ENCODE data around the gene LRP1B.

The LRP1B gene

DNA sequence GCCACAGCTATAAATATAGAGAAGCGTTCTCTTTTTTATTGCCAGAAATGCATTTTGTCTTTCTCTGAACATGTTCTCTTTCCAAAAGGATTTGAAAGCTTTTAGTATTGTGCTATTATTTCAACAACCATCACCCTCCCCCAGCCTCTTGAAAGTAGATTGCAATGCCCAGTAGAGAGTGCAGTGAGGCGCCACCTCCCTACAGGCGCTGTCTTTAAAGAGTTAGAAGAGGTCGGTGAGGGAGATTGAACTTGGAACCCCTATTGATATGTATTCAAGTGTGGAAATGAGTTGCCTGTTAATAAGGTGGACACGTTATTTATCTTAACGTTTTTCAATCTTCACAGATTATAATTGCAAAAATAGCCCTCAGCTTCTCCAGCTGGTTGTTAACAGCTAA is 360.3 kb downstream of the LRP1B start:
- Mint-ChIP-seq H3K9me3 (peaks cover 16% of the 10 kb centered on the region), H3K4me1 (no peaks in the 10 kb centered on the region), H3K4me3 (no peak overlapping the region), H3K27ac (no peak overlapping the region), H3K36me3 (no peaks in the 10 kb centered on the region)
- DNase-seq (ENCODE audit: low spot score in 2 of 2) (no peak), ATAC-seq (no peak)

DNA sequence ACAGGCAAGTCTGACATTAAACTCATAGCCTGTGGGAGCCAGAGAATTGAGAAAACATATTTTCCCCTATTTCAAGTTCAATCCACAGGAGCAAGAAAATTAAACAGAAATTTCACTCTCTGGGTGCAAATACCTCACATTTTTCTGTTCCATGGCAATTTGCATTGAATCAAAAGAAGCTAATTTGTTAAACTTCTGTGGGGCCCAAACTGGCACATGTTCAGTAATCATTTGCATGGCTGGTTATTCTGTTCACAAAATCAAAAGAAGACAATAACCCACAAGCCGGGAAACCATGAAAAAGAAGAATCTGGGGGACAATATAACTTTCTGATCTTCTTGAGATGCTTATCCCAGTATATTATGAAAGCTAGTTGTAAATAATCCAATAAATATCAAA is 363.1 kb downstream of the LRP1B start:
- Mint-ChIP-seq H3K36me3 (no peaks in the 10 kb centered on the region), H3K4me3 (no peak overlapping the region), H3K4me1 (no peaks in the 10 kb centered on the region), H3K27ac (no peak overlapping the region), H3K9me3 (peaks cover 11% of the 10 kb centered on the region)
- ATAC-seq (no peak), DNase-seq (ENCODE audit: low spot score in 2 of 2) (no peak)

DNA sequence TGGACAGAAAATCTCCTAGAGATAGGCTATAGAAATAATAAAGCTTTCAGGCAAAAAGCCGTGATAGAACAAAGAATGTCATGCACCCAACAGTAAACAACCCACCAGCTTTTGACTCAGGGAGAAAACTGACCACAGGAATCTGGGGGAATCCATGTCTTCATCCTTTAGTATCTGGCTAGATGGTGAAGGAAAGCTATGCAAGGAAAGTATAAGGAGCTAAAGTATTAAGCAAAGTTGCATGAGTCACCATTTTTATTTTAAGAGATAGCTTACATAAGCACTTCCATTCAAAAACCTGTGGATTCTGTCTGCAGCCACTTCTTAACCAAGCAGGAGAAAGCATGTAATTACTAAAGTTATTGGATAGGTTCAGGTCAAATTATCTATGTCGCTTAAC is 363.8 kb downstream of the LRP1B start:
- Mint-ChIP-seq H3K4me1 (no peaks in the 10 kb centered on the region), H3K27ac (no peak overlapping the region), H3K36me3 (no peaks in the 10 kb centered on the region), H3K4me3 (no peak overlapping the region), H3K9me3 (peaks cover 12% of the 10 kb centered on the region)
- DNase-seq (ENCODE audit: low spot score in 2 of 2): no peak
- ATAC-seq: no peak

DNA sequence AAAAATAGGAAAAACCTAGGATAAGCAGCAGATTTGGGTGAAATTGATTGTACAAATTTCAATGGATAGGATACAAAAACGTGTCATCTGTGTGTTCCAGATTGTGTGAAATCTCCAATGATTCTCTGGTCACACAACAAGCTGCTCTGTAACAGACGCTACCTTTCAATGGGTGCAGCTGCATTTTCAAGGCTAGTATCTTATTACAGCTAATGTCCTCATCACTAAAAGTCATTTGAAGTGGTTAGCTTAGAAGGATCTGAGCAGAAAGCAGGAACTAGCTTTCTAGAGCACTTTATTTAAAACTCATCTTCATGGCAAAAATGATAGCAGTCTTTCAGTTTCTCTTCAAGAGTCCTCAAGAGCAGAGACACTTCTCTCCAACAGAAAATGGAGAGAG is 364.6 kb downstream of the LRP1B start:
- DNase-seq (ENCODE audit: low spot score in 2 of 2) (no peak), ATAC-seq (no peak)
- peaks cover 13% of the 10 kb centered on the region for H3K9me3 Mint-ChIP-seq
- no peaks in the 10 kb centered on the region for H3K36me3 Mint-ChIP-seq
- H3K4me1 Mint-ChIP-seq: no peaks in the 10 kb centered on the region
- H3K27ac Mint-ChIP-seq: no peak overlapping the region
- no peak overlapping the region for H3K4me3 Mint-ChIP-seq

DNA sequence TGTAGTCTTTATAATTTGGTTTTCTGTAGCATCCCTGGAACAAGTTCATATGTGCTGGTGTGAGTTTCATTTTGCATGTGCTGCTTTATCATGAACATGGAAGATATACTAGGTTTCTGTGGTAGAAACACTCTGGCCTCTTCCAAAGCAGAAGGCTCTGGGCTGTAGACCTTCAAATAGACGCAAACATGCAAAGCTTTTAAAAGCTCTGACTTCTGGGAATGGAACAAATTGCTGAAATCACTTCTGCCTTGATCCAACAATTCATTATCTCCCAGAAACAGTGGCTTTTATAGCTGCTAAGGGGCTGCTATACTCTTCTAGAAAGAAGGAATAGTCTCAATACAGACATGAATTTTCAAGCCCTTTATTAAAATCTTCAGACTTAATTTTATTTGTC is 382.2 kb downstream of the LRP1B start:
- Mint-ChIP-seq H3K4me3 (no peak overlapping the region), H3K9me3 (peaks cover 7% of the 10 kb centered on the region), H3K27ac (no peak overlapping the region), H3K36me3 (no peaks in the 10 kb centered on the region), H3K4me1 (no peaks in the 10 kb centered on the region)
- no peak for ATAC-seq
- DNase-seq (ENCODE audit: low spot score in 2 of 2): no peak

DNA sequence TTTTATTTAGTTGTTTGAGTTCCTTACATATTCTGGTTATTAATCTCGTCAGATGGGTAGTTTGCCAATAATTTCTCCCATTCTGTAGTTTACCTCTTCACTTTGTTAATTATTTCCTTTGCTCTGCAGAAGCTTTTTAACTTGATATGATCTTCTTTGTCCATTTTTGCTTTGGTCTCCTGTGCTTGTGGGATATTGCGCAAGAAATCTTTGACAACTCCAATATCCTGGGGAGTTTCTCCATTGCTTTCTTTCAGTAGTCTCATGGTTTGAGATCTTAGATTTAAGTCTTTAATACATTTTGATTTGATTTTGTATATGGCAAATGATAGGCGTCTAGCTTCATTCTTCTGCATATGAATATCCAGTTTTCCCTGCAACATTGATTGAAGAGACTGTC is 389.2 kb downstream of the LRP1B start:
- no peak for ATAC-seq
- no peaks in the 10 kb centered on the region for H3K4me1 Mint-ChIP-seq
- no peak overlapping the region for H3K4me3 Mint-ChIP-seq
- H3K27ac Mint-ChIP-seq: no peak overlapping the region
- no peaks in the 10 kb centered on the region for H3K36me3 Mint-ChIP-seq
- H3K9me3 Mint-ChIP-seq: peaks cover 6% of the 10 kb centered on the region
- DNase-seq (ENCODE audit: low spot score in 2 of 2): no peak

DNA sequence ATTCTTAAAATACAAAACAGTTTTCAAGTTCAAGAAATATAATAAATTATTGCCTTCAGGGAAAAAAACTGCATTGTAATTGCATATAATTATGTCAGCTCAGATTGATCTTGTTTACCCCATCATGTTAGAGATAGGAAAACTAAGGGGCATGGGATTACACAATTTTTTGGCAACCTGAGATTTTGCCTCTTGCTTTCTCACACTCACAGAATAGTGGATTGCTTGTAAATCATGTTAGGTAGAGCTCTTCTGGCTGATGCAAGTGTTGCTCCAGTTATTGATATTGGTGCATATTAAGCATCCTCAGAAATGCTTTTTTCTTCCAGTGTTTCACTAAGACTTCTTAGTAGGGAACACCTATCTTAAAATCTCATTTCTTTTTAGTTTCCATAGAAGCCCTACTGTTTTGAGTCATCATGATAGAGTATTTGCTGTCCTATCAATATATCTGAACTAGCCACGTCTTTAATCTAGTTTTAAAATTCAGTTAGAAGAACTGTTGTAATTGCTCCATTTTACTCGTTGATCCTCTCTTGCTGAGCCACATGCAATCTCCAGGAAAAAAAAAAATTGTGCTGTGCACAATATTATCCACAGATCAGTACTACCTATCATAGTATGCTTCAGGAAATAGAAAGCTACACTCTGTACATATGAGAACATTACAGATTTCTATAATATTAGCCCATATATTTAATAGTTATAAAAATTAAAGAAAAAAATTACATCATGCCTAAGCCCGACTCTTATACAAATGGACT is 393.1 kb downstream of the LRP1B start:
- ATAC-seq: no peak
- H3K27ac Mint-ChIP-seq: no peak overlapping the region
- no peaks in the 10 kb centered on the region for H3K36me3 Mint-ChIP-seq

DNA sequence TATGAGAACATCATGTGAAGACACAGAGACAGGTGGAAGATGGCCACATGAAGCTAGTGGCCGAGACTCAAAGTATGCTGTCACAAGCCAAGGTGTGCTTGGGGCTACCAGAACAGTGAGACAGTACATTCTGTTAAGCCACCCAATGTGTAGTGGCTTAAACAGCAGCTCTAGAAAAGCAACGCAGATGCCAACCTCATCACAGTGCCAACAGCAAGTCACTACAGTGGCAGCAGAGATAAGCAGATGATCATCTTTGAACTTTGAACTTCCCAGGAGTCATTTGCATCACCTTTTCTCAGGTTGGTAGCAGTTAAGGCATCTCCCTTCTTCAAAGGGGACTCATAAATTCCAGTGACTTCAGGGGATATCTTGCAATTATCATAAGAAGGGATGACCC is 394.4 kb downstream of the LRP1B start:
- H3K27ac Mint-ChIP-seq: no peak overlapping the region
- DNase-seq (ENCODE audit: low spot score in 2 of 2) (no peak), ATAC-seq (no peak)
- H3K36me3 Mint-ChIP-seq: no peaks in the 10 kb centered on the region
- no peaks in the 10 kb centered on the region for H3K4me1 Mint-ChIP-seq
- no peak overlapping the region for H3K4me3 Mint-ChIP-seq
- H3K9me3 Mint-ChIP-seq: peaks cover 12% of the 10 kb centered on the region

More for the DNA sequence above, 393.1 kb downstream of the LRP1B start:
- H3K9me3 Mint-ChIP-seq: peaks cover 11% of the 10 kb centered on the region
- H3K4me3 Mint-ChIP-seq: no peak overlapping the region
- no peak for DNase-seq (ENCODE audit: low spot score in 2 of 2)
- no peaks in the 10 kb centered on the region for H3K4me1 Mint-ChIP-seq

DNA sequence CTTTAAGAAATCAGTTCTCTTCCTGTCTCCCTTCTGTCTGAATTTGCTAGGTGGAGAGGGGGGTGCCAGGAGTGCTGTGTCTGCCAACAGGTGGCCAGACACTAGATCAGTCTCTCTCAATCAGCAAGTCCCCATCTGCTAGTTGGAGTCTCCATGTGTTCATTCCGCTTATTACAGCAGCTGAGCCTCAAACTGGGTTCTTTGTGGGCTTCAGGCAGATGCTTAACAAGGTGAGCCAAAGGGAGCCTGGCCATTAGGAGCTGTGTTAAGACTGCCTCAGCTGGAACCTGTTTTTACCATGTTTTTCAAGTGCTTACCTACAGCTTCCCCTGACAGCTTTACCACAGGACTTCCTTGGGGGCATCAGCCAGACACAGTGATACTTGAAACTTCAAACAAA is 401.9 kb downstream of the LRP1B start:
- ATAC-seq: no peak
- H3K4me1 Mint-ChIP-seq: no peaks in the 10 kb centered on the region
- H3K27ac Mint-ChIP-seq: no peak overlapping the region
- H3K36me3 Mint-ChIP-seq: no peaks in the 10 kb centered on the region
- DNase-seq (ENCODE audit: low spot score in 2 of 2): no peak
- no peak overlapping the region for H3K4me3 Mint-ChIP-seq
- peaks cover 27% of the 10 kb centered on the region for H3K9me3 Mint-ChIP-seq

DNA sequence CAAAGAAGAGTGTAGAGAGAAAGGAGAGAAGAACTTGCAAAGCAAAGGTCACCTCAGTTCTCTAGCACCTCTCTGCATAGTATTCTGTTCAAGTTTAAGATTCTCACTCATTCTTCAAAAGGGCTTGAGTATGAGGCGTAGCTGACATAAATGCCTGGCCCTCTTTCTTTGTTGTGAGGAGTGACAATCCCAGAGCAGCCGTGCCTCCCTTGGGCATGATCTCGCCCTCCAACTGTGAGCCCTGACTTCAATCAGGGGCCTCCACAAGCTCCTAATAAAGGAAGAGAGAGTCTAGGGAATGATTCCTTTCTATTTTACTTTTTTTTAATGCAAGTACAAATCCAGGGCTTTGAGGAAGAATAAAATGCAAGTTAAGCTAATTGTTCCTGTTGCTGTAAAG is 402.7 kb downstream of the LRP1B start:
- H3K4me1 Mint-ChIP-seq: no peaks in the 10 kb centered on the region

DNA sequence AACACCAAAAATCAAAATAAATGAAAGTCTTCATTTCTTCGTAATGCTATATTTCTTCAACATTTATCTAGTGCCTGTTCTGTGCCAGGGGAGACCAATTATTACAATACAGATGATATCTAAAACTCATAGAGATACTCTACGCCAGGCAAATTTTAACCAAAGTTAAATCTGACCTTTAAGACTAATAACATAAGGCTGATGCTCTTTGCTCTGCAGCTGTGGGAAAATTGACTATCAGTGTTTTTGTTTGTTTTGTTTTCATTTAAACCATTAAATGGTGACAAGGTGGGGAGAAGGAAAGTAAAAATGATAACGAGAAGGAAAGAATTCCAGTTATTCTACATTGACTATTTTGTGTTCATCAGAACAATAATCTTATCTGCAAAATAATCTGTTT is 406.4 kb downstream of the LRP1B start:
- DNase-seq (ENCODE audit: low spot score in 2 of 2) (no peak), ATAC-seq (no peak)
- H3K4me1 Mint-ChIP-seq: no peaks in the 10 kb centered on the region
- H3K27ac Mint-ChIP-seq: no peak overlapping the region
- peaks cover 16% of the 10 kb centered on the region for H3K9me3 Mint-ChIP-seq
- no peaks in the 10 kb centered on the region for H3K36me3 Mint-ChIP-seq
- no peak overlapping the region for H3K4me3 Mint-ChIP-seq

More for the DNA sequence above, 402.7 kb downstream of the LRP1B start:
- H3K36me3 Mint-ChIP-seq: no peaks in the 10 kb centered on the region
- no peak overlapping the region for H3K27ac Mint-ChIP-seq
- peaks cover 22% of the 10 kb centered on the region for H3K9me3 Mint-ChIP-seq
- DNase-seq (ENCODE audit: low spot score in 2 of 2): no peak
- no peak for ATAC-seq
- H3K4me3 Mint-ChIP-seq: no peak overlapping the region

DNA sequence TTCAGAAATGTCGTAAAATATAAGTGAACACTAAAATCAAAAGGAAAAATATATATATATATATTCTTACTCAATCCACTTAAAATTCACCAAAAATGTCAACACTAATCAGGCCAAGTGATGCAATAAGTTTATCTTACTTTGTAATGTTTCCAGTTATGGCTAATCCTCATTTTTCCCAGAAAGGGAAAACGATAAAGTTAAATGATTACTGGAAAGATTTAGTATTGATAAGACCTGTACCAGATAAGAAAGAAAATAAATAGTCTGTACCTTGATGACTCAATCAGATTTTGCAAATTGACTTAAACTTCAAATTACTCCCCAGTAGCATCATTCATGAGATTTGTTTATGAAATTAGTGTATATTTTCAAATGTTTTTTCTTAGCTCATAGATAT is 407.0 kb downstream of the LRP1B start:
- no peaks in the 10 kb centered on the region for H3K36me3 Mint-ChIP-seq
- DNase-seq (ENCODE audit: low spot score in 2 of 2): no peak
- no peak overlapping the region for H3K27ac Mint-ChIP-seq
- peaks cover 14% of the 10 kb centered on the region for H3K9me3 Mint-ChIP-seq
- ATAC-seq: no peak
- no peak overlapping the region for H3K4me3 Mint-ChIP-seq
- no peaks in the 10 kb centered on the region for H3K4me1 Mint-ChIP-seq

DNA sequence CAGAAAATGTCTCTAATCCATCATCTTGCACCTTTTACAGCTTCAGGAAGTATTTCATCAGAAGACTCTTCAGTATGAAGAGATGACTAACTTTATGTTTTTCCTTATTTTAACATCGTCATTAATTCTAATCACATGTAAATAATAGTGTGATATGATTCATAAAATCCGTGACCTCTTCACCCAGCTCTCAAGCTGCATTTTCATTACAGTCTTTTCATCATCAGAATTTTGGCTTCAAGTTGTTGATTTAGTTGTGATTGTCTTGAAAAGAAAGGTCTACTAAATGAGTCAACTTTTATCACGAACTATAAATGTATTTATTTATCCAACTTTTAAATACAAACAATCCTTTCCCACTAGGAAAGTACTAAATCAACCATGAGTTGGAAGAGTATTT is 410.3 kb downstream of the LRP1B start:
- peaks cover 11% of the 10 kb centered on the region for H3K9me3 Mint-ChIP-seq
- no peak for DNase-seq (ENCODE audit: low spot score in 2 of 2)
- H3K4me1 Mint-ChIP-seq: no peaks in the 10 kb centered on the region
- H3K27ac Mint-ChIP-seq: no peak overlapping the region
- no peak for ATAC-seq
- H3K4me3 Mint-ChIP-seq: no peak overlapping the region
- H3K36me3 Mint-ChIP-seq: no peaks in the 10 kb centered on the region

DNA sequence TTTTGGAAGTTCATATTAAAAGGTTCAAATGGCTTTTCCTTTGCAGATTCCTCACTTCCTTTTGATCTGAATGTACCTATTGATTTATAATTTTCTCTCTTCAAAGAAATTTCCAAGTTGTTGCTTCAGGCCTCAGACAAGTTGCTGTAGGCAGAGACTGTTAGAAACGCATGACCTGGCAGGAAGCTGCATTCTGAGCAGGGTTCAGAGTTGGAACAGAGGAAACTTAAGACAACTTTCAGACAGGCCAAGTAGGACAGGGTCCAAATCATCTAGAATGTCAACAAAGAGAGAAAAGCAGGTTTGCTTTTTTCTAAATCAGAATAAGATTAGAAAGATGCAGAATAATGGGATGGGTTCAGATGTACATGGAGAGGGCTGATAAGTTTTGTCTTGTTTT is 416.3 kb downstream of the LRP1B start:
- Mint-ChIP-seq H3K36me3 (no peaks in the 10 kb centered on the region), H3K9me3 (peaks cover 13% of the 10 kb centered on the region), H3K4me3 (no peak overlapping the region), H3K27ac (no peak overlapping the region), H3K4me1 (no peaks in the 10 kb centered on the region)
- DNase-seq (ENCODE audit: low spot score in 2 of 2): no peak
- ATAC-seq: no peak

DNA sequence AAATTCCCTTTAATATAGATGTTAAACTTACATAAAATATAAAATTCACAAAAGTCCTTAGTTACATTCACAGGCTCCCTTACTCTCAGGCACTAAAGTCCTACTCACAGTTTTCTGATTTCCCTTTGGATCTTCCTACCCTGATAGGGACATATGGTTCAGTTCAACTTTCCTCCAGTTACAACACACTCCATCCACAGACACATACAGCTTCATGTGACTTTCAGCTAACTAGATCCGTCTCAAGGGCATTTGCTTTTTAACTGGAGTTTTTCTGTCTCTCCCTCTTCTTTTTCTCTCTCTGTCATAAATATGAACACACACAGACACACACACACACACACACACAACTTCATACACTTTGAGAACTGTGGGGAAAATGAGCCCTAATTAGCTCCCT is 419.2 kb downstream of the LRP1B start:
- H3K27ac Mint-ChIP-seq: no peak overlapping the region
- no peak for ATAC-seq

DNA sequence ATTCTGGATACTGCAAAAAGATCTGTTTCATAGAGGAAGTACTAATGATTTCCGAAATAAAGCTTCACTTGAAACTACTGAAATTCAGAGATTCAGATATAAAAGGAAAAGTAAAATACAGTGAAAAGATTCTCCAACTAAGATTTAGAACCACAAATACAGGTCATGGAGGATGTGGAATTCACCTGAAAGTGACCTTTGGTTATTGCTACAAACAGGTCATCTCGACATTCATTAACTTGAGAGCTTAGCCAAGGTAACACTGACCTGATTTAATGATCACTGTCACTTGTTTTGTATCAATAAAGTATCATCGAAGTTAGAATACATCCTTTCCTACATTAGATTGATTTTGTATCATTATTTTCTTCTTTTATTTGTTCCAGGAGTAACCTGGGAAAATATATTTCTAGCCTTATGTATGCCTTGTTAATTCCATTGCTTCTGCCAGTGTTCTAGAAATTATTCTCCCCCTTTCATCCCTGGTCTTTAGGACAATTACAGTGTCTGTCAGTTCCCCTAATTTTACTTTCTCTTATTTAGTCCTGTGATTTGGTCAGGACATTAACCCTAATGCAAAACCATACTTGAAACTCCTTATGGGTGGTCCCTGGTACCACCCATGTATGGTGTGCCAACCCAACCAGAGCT is 420.1 kb downstream of the LRP1B start:
- ATAC-seq: no peak
- DNase-seq (ENCODE audit: low spot score in 2 of 2): no peak
- no peak overlapping the region for H3K4me3 Mint-ChIP-seq
- peaks cover 13% of the 10 kb centered on the region for H3K9me3 Mint-ChIP-seq
- no peaks in the 10 kb centered on the region for H3K36me3 Mint-ChIP-seq
- H3K4me1 Mint-ChIP-seq: no peaks in the 10 kb centered on the region
- H3K27ac Mint-ChIP-seq: no peak overlapping the region

More for the DNA sequence above, 419.2 kb downstream of the LRP1B start:
- H3K9me3 Mint-ChIP-seq: peaks cover 13% of the 10 kb centered on the region
- no peaks in the 10 kb centered on the region for H3K36me3 Mint-ChIP-seq
- H3K4me3 Mint-ChIP-seq: no peak overlapping the region
- DNase-seq (ENCODE audit: low spot score in 2 of 2): no peak
- no peaks in the 10 kb centered on the region for H3K4me1 Mint-ChIP-seq

Data from stimulated activated effector memory CD8-positive, alpha-beta T cell treated with anti-CD3 and anti-CD28 coated beads, Interleukin-12 subunit alpha, Interleukin-12 subunit beta, amount 100 ng/mL, for 72 hours (primary cell).